NCI-H1105 treated with DMSO at 0.1 percent for 48 hours (cell line): ENCODE measurements around the gene CHD5.
A peak's percentile ranks its signal among the peaks of the same experiment; 100 is the strongest.
"Not testable (repeated sequence)": the region's sequence is repeated elsewhere in the genome, so short reads cannot be mapped to it uniquely, and the experiment has no call there.

Experiments
- DNase-seq: peaks from one replicate; lab custom pipeline; 2025; lab: John Stamatoyannopoulos, UW

Gene CHD5

GRCh38 chr1:6180268-6180706, at the start of gene CHD5:
TSS of gene CHD5 (minus strand) at chr1:6180321. CDS start at chr1:6180023, 298 bp downstream.
- DNase-seq, result peak; percentile 77

- no peak for DNase-seq
These were observed 45.5 kb upstream of the CHD5 start for GRCh38 chr1:6225651-6226050.

GRCh38 chr1:6224718-6225117, 44.6 kb upstream of the CHD5 start:
- no peak for DNase-seq

- DNase-seq, result no peak
These were observed 43.5 kb upstream of the CHD5 start for GRCh38 chr1:6223617-6224016.

DNA sequence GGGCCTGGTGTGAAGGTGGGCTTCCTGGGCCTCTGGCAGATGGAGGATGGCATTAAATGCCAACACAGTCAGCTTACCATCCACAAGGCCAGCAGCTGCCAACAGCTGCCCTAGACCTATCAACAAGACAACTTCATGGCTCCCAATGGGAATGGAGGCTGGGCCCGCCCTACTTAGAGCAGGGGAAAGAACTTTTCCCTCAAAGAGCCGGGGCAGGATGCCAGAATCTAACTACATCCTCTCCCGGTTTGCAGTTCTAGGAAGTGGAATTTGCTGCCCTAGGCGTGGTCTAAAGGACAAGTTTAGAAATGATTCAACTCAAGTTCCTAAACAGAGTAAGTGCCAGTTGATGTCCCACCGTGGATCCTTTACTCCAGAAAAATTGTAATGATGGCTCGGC, 42.5 kb upstream of the CHD5 start:
- no peak for DNase-seq

DNA sequence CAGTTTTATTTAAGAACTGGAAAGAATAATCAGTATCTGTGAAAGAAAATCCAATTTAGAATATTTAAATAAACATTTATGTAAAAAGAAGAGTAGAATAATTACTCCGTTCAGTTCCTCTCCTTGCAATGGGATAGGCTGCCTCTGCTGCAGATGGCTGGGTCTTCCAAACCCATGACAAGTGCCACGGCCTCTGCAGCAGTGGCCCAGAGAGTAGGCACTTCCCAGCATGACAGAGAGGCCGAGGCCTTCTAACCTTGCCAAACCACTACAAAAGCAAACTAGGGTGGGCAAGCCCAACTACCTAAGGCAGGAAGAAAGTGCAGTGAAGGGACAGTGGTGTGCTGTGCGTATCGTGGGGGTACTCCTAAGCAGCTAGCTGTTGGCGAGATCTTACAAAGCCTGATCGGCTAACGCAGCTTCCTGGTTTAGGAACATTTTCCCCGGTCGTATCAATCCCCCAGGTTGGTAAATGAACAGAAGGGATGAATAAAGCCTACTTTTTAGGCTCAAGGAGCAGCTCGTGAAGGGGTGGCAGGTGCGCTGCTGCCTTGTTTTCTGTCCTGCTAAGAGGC, 41.2 kb upstream of the CHD5 start:
- DNase-seq, result no peak

- no peak for DNase-seq
These were observed 40.1 kb upstream of the CHD5 start for GRCh38 chr1:6220236-6220635.

- DNase-seq, result not testable (repeated sequence)
These were observed 39.5 kb upstream of the CHD5 start for GRCh38 chr1:6219641-6220040.

GRCh38 chr1:6218375-6219164, 38.4 kb upstream of the CHD5 start:
- no peak for DNase-seq

DNA sequence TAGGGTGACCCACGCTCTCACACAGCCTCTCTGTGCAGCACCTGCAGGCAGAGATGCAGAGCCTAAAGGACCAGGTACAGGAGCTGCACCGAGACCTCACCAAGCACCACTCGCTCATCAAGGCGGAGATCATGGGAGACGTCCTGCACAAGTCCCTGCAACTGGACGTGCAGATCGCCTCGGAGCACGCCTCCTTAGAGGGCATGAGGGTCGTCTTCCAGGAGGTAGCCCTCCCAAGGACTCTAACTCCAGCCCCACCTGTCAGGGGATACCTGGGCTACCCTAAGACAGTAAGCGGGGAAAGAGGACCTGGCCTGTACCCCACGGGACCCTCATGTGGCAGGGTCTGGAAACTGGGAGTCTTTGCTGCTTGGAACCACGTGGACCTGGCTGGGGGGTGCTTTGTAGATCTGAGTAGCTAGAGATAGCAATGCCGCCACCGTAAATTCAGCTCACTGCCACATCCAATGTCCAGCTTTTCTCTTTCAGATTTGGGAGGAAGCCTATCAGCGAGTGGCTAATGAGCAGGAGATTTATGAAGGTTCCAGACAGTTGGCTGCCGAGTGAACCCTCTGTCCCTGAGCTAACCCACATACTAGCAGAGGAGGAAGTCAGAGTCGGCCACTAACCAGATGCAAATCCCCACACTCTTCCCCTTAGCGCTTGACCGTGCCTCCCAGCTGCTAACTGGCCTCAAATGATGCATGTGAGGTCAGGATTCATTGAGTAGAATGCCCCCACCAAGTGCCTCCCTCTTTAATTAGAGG, 32.3 kb upstream of the CHD5 start:
- no peak for DNase-seq

GRCh38 chr1:6211731-6212130, 31.6 kb upstream of the CHD5 start:
- DNase-seq, result no peak

DNA sequence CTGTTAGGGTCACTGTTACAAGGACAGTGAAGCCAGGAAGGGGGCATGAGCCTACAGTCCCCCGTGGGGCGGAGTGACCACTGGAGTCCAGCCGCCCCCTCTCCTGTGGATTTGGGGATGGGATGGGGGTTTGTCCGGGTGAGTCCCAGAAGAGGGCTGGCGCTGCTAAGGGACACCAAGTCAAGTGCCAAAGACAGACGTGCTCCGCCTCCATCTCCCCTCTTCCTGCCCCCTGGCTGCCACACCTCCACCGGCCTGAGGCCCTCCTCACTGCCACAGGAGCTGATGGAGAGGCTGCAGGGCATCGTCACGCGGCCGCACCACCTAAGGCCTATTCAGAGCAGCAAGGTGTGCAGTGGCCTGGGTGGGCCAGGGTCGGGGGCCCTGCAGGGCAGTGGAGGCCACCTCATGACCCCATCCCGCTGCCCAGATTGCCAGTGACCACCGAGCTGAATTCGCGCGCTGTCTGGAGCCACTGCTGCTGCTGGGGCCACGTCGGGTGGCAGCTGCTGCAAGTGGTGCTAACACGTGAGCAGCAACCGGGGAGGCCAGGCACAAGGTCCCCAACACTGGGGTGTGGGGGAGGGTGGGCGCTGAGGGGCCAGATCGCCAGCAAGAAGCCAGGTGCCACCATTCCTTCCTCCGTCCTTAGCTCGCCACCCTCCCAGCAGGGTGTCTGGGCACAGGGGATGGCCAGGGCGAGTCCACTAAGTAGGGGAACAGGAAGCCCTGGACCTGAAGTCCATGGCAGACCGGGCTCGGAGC, 30.7 kb upstream of the CHD5 start:
- no peak for DNase-seq

- DNase-seq, result no peak
These were observed 29.8 kb upstream of the CHD5 start for GRCh38 chr1:6209661-6210580.

GRCh38 chr1:6208723-6209660, 28.9 kb upstream of the CHD5 start:
- DNase-seq, result no peak

GRCh38 chr1:6207921-6208320, 27.8 kb upstream of the CHD5 start:
- DNase-seq, result no peak

DNA sequence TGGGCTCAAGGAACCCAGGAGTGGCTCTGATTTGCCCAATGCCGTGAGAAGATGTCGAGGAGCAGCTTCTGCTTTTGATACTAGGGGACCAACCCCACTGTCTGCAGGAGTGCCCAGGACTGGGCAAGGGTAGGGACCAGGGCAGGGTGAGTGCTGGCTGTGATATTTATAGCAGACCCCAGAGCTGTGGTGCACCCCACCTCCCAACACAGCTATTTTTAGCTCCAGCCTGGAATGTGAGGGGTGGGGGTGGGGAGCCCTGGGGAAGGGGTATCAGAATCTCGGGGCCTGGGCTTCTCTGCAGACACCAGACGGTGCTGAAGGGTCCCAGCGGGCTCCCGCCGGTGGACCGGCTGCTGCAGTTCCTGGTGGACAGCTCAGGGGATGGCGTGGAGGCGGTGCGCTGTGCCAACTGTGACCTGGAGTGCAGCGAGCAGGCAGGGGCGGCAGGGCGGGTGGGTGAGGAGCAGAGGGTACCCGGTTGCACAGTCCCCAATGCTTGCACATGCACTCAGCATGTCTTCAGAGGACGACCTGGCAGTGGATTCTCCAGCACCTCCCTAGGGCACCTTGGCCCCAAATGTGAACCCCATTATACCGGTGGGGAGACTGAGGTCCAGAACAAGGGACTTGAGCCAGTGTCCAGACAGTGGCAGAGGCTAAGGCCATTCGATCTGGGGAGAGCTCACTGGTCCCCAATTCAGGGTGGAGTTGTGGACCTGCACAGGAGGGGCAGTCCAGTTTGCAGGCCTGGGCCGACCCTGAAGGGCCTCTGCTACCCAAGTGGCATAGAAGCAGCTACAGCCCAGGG, 27.2 kb upstream of the CHD5 start:
- DNase-seq, result no peak

DNA sequence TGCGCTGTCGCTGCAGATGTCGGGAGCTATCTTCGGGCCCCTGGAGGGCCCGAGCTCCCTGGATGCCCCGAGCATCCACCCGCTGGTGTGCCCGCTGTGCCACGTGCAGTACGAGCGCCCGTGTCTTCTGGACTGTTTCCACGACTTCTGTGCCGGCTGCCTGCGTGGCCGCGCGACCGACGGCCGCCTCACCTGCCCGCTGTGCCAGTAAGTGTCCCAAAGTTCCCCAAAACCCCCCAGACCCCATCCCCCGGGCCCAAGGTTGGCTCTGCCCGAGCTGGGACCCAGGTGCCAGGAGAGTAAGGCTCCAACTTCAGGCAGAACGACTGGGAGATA, 26.4 kb upstream of the CHD5 start:
- no peak for DNase-seq

- DNase-seq, result no peak
These were observed 25.9 kb upstream of the CHD5 start, which contains the start of gene RNF207 for GRCh38 chr1:6205849-6206519. TSS of gene RNF207 (plus strand) at chr1:6206119. CDS start at chr1:6206536, 417 bp downstream.

DNA sequence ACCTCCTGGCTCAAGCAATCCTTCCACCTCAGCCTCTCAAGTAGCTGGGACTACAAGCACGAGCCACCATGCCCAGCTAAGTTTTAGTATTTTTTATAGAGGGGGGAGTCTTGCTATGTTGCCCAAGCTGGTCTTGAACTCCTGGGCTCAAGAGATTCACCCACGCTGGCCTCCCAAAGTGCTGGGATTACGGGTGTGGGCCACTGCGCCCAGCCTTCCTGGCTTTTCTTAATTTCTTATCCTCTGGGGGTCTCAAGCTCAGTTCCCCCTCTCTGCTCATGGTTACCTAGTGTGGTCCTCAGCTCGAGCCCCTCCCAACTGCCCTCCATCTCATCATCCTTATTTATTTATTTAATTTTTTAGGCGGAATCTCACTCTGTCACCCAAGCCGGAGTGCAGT, 22.1 kb upstream of the CHD5 start:
- no peak for DNase-seq
